ENCODE results near the gene BCL10. TPM values are rescaled to one million over a fixed set of nuclear protein-coding genes. Genes with fewer than 3 reads are reported as not detected.

The BCL10 gene
- total and polyA plus RNA-seq, 3 donors from 2014 or later, result 16.5 to 21.2 (median 16.8) TPM

- Histone ChIP-seq H3K36me3 (ENCODE audit: low read depth, missing control alignments) (no peaks in the 10 kb centered on the region), H3K4me3 (no peak overlapping the region), H3K27ac (peak overlapping the region in 1 of 2 donors; percentile 27), H3K27me3 (no peaks in the 10 kb centered on the region), H3K9me3 (no peaks in the 10 kb centered on the region), H3K4me1 (no peaks in the 10 kb centered on the region)
- TF ChIP-seq, protein P1, sequence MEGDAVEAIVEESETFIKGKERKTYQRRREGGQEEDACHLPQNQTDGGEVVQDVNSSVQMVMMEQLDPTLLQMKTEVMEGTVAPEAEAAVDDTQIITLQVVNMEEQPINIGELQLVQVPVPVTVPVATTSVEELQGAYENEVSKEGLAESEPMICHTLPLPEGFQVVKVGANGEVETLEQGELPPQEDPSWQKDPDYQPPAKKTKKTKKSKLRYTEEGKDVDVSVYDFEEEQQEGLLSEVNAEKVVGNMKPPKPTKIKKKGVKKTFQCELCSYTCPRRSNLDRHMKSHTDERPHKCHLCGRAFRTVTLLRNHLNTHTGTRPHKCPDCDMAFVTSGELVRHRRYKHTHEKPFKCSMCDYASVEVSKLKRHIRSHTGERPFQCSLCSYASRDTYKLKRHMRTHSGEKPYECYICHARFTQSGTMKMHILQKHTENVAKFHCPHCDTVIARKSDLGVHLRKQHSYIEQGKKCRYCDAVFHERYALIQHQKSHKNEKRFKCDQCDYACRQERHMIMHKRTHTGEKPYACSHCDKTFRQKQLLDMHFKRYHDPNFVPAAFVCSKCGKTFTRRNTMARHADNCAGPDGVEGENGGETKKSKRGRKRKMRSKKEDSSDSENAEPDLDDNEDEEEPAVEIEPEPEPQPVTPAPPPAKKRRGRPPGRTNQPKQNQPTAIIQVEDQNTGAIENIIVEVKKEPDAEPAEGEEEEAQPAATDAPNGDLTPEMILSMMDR (IDR thresholded peaks at IDR 0.05), result no peak
- TF ChIP-seq POLR2A (IDR thresholded peaks at IDR 0.05), result no peak
- intact Hi-C loops (cut with DNase I; ENCODE audit: low total_unique reads), result no loop called here
- no peak for DNase-seq
- WGBS, 2 donors, result 36 to 45% methylated on average over 1 of the region's 1 CpG
Measured at GRCh38 chr1:85297538-85297854, 21.1 kb upstream of the BCL10 start.

DNA sequence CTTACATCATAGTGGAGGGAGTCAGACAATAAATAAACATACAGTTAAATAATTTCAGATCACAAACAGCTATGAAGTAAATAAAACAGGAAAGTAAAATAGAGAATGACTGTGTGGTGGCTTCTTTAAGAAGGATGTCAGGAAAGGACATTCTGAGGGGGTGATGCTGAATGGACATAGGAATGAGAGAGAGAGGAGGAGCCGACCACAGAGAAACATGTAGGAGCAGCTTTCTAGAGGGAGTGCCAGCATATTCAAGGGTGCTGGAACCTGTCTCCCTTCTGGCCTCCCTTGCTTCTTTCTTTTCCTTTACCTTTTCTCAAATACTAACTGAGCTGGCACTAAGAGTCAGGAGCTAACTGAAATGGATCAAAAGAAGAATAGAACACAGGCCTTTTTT is 20.5 kb upstream of the BCL10 start:
- no peaks in the 10 kb centered on the region for H3K4me1 ChIP-seq
- no peak overlapping the region for H3K27ac ChIP-seq
- no peak overlapping the region for H3K4me3 ChIP-seq
- intact Hi-C loops (cut with DNase I; ENCODE audit: low total_unique reads), result no loop called here
- H3K9me3 ChIP-seq, result no peaks in the 10 kb centered on the region
- no peak for DNase-seq
- H3K27me3 ChIP-seq, result no peaks in the 10 kb centered on the region
- 40 to 48% methylated on average over 1 of the region's 1 CpG for WGBS, 2 donors
- TF ChIP-seq, protein P1 (IDR thresholded peaks at IDR 0.05), result no peak
- TF ChIP-seq POLR2A (IDR thresholded peaks at IDR 0.05), result no peak
- H3K36me3 ChIP-seq (ENCODE audit: low read depth, missing control alignments), result no peaks in the 10 kb centered on the region

DNA sequence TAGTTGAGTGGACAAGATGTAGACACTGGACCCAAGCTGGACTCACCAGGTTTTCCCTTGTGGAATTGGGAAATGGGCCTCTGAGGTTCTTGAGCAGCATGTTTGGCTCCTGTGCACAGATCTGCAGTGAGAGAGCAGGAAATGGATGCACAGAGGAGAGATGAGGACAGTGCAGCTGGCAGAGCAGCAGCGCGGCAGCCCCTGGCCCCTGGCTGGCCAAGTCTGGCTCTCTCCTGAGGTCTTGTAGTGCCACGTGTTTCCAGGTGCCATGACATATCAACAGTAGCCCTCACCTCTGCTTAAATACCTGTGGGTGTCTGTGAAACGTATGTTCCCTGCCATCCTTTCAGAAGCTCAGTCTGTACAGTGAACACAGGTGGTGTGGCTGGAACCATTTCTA is 19.2 kb upstream of the BCL10 start:
- Histone ChIP-seq H3K4me3 (no peak overlapping the region), H3K36me3 (ENCODE audit: low read depth, missing control alignments) (no peaks in the 10 kb centered on the region), H3K27ac (no peak overlapping the region), H3K4me1 (no peaks in the 10 kb centered on the region), H3K9me3 (no peaks in the 10 kb centered on the region), H3K27me3 (no peaks in the 10 kb centered on the region)
- intact Hi-C loops (cut with DNase I; ENCODE audit: low total_unique reads), result no loop called here
- TF ChIP-seq, protein P1 (IDR thresholded peaks at IDR 0.05), result no peak
- no peak for TF ChIP-seq POLR2A (IDR thresholded peaks at IDR 0.05)
- 87 to 98% methylated on average over 4 of the region's 4 CpGs for WGBS, 2 donors
- no peak for DNase-seq

DNA sequence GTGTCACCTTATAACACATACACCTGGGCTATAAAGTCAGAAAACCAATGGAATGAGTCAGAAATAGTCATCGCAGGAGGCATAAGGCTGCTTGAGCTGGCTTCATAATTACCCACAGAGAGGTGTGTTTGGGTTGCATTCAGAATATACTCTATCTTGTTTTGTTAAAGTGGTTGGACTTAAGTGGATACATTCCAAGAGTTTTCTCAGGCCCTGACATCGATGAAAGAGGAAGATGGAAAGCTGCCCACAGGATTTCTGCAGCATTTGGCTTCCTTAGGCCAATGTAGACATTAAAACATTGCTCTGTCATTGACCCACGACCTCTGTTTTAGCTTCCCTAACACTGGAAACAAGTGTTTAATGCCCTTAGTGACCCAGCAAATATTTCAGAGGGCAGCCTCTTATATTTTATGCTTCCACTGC is 18.6 kb upstream of the BCL10 start:
- intact Hi-C loops (cut with DNase I; ENCODE audit: low total_unique reads), result no loop called here
- Histone ChIP-seq H3K36me3 (ENCODE audit: low read depth, missing control alignments) (no peaks in the 10 kb centered on the region), H3K27ac (no peak overlapping the region), H3K9me3 (no peaks in the 10 kb centered on the region), H3K4me3 (no peak overlapping the region), H3K27me3 (no peaks in the 10 kb centered on the region), H3K4me1 (no peaks in the 10 kb centered on the region)
- WGBS, 2 donors, result 55 to 59% methylated on average over 3 of the region's 3 CpGs
- TF ChIP-seq, protein P1 (IDR thresholded peaks at IDR 0.05), result no peak
- no peak for TF ChIP-seq POLR2A (IDR thresholded peaks at IDR 0.05)
- DNase-seq, result no peak

DNA sequence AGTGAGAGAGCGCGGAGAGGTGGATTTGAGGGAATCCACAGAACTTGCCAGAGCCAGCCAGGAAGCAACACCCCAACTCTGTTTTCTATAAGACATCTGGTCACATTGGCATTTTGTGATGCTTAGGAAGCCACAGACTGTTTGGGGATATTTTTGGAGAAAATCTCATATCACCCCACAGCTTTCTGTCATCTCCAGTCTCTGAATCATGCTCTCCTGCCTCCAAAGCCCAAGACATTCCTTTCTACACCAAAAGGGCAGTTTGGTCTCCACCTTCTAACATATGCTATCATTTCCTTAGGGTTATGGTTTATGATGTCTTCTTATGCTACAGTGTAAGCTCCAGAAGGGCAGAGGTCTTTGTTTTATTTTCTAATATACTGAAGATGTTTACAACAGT is 14.4 kb upstream of the BCL10 start:
- Histone ChIP-seq H3K4me1 (no peaks in the 10 kb centered on the region), H3K9me3 (no peaks in the 10 kb centered on the region), H3K27me3 (no peaks in the 10 kb centered on the region), H3K36me3 (ENCODE audit: low read depth, missing control alignments) (no peaks in the 10 kb centered on the region), H3K27ac (no peak overlapping the region), H3K4me3 (no peak overlapping the region)
- WGBS, 2 donors, result 100% methylated on average over 2 of the region's 2 CpGs
- DNase-seq, result no peak
- intact Hi-C loops (cut with DNase I; ENCODE audit: low total_unique reads), result no loop called here
- TF ChIP-seq, protein P1 (IDR thresholded peaks at IDR 0.05), result no peak
- TF ChIP-seq POLR2A (IDR thresholded peaks at IDR 0.05), result no peak
